ENCODE measurements around the gene STPG2.

DNA sequence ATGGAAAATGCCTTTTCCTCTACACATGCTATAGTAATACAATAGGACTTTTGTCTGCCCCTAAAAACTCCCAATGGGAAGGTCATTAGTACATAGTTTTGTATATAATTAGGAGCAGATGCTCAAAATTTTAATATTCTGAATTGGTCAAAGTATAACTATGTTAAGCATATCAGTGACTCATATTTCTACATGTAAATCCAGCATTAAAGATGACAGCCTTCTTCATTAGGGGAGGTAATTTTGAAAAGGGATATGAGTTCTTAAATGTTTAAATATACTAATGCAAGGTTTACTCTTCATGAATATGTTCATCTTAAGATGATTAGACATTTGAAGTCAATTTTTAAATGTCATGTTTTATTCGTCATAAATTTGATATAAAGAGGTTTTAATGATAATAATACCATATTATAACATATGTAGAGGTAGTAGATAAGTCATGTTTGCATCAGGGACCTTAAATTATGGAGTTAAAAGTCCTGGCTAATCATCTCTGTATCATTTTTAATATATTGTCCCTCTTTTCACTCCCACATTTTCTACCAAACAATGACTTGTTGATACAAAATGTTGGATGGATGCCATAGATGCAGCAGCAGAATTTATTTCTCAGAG is 218.8 kb downstream of the STPG2 start:
- TF ChIP-seq CHD2 (IDR thresholded peaks at IDR 0.05; ENCODE audit: low read length): no peak
- TF ChIP-seq, protein P1, sequence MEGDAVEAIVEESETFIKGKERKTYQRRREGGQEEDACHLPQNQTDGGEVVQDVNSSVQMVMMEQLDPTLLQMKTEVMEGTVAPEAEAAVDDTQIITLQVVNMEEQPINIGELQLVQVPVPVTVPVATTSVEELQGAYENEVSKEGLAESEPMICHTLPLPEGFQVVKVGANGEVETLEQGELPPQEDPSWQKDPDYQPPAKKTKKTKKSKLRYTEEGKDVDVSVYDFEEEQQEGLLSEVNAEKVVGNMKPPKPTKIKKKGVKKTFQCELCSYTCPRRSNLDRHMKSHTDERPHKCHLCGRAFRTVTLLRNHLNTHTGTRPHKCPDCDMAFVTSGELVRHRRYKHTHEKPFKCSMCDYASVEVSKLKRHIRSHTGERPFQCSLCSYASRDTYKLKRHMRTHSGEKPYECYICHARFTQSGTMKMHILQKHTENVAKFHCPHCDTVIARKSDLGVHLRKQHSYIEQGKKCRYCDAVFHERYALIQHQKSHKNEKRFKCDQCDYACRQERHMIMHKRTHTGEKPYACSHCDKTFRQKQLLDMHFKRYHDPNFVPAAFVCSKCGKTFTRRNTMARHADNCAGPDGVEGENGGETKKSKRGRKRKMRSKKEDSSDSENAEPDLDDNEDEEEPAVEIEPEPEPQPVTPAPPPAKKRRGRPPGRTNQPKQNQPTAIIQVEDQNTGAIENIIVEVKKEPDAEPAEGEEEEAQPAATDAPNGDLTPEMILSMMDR (IDR thresholded peaks at IDR 0.05; ENCODE audit: control extremely low read depth in 1 of 3, insufficient read depth in 1 of 3, low read depth in 1 of 3, low read length in 3 of 3): no peak
- TF ChIP-seq ZNF274 (IDR thresholded peaks at IDR 0.05; ENCODE audit: borderline replicate concordance, extremely low read depth, low read length): no peak
- TF ChIP-seq SRF (IDR thresholded peaks at IDR 0.05; ENCODE audit: low read depth, low read length): no peak
- no peak for TF ChIP-seq BRCA1 (IDR thresholded peaks at IDR 0.05; ENCODE audit: low read depth, low read length)
- TF ChIP-seq HDAC2 (IDR thresholded peaks at IDR 0.05; ENCODE audit: borderline replicate concordance in 1 of 2, low read depth in 2 of 2, low read length in 2 of 2): no peak
- no peak for TF ChIP-seq SP1 (IDR thresholded peaks at IDR 0.05; ENCODE audit: low read depth, low read length)
- no peak for TF ChIP-seq POLR2AphosphoS5 (IDR thresholded peaks at IDR 0.05; ENCODE audit: low read depth, low read length)
- TF ChIP-seq EP300 (IDR thresholded peaks at IDR 0.05; ENCODE audit: borderline replicate concordance in 1 of 2, low read depth in 2 of 2, low read length in 2 of 2): no peak
- no peak for TF ChIP-seq CREB1 (IDR thresholded peaks at IDR 0.05)
- no peak for TF ChIP-seq EZH2 (IDR thresholded peaks at IDR 0.05; ENCODE audit: low read depth, low read length, severe bottlenecking)

Data from H1 (cell line).